HG02840 (cell line): ENCODE data around the gene PMP22.
"Not testable (repeated sequence)": the region's sequence is repeated elsewhere in the genome, so short reads cannot be mapped to it uniquely, and the experiment has no call there.

Experiments used
- ATAC-seq: cut with Tn5 transposase; IDR thresholded peaks from one replicate; pipeline ENCODE4 v1.9.1; 2021; ENCODE audit warnings: mild to moderate bottlenecking, moderate library complexity, moderate number of reproducible peaks; ENCODE audit not compliant: unreplicated experiment, low FRiP score

The PMP22 gene

DNA sequence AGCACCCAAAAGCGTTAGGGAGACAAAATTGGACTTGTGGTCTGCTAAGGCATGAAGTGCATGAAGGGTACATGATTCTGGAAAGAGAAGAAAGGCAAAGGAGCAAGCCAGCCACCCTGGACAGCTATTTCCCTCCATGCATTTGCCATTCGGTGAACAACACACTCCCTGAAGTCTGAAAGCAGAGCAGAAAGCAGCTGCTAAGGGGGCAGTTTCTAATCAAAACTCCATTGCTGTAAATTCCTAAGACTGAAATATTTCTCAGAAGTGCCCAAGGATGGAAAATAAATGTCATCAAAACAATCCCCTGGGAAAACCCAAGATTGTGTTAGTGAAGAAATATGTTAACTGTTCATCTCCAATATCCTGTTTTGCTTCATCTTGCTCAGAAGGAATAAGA, 44.3 kb downstream of the PMP22 start:
- no peak for ATAC-seq

DNA sequence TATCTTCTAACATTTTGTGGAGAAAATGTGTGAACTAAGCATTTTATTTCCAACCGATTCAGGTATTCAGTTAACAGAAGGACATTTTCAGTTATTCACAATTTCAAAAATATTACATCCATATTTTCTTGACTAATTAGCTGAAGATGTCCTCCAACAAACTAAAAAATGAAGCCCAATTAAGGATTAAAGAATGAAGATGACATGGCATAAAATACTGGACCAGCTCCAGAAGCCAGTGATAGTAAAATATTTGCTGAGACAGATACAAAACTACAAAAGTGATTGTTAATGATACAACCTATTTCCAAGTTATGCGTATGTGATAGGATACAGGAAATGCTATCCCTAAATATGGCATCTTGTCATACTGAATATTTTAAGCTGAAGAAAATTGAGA, 48.6 kb downstream of the PMP22 start:
- no peak for ATAC-seq

DNA sequence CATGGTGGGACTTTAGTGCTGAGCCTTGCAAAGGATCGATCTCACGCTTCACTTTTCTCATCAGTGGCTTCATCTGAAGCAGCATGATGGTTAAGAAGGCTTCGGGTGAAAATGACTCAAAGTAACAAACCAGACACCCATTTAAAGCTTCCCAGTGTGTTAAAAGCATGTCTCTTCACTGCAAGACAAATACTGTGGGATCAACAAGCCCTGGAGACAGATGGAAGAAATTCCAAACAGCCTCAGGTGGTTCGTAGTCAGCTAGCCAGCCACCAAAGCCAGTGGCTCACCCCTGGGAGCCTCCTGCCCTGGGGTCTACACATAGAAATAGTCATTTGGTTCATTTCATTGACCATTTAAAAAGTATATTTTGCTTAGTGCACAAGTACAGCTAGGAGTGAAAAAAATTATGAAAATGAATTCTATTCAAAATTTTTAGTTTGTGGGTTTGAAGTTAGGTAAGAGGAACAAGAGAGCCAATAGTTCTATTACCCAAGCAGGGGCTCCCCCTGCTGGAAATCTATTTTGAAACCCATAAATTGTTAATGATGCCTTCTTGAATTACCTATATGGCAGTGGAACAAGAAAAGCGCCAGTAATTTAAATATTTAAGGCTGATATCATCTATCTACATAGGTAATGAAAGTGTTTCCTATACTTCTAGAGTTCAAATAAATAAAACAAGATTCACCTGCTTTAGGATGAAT, 51.6 kb downstream of the PMP22 start:
- no peak for ATAC-seq

DNA sequence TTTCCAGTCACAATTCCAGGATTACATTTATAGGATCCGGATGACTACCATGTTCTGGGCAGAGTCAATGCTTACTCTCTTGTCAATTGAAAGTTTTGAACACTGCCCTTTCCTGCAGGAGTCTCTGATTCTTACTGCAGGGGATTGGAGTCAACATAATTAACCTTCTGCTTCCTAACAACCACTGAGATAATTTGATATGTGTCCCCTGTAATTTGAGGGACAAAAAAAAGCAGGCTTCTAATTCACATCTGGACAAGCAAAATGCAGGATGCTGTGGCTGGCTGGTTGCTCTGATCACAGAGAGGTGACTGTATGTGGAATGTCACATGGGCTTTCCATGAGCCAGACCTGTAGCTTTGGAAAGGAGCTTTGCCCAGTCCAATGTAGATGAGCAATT, 54.9 kb downstream of the PMP22 start:
- no peak for ATAC-seq

DNA sequence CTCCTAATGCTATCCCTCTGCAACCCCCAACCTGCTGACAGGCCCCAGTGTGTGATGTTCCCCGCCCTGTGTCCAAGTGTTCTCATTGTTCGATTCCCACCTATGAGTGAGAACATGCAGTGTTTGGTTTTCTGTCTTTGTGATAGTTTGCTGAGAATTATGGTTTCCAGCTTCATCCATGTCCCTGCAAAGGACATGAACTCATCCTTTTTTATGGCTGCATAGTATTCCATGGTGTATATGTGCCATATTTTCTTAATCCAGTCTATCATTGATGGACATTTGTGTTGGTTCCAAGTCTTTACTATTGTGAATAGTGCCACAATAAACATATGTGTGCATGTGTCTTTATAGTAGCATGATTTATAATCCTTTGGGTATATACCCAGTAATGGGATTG, 62.1 kb downstream of the PMP22 start:
- not testable (repeated sequence) for ATAC-seq

DNA sequence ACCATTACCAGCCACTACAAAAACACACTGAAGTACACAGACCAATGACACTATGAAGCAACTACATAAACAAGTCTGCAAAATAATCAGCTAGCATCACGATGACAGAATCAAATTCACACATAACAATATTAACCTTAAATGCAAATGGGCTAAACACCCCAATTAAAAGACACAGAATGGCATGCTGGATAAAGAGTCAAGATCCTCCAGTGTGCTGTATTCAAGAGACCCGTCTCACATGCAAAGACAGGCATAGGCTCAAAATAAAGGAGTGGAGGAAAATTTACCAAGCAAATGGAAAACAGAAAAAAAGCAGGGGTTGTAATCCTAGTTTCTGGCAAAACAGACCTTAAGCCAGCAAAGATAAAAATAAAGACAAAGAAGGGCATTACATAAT, 64.6 kb downstream of the PMP22 start:
- ATAC-seq: not testable (repeated sequence)

DNA sequence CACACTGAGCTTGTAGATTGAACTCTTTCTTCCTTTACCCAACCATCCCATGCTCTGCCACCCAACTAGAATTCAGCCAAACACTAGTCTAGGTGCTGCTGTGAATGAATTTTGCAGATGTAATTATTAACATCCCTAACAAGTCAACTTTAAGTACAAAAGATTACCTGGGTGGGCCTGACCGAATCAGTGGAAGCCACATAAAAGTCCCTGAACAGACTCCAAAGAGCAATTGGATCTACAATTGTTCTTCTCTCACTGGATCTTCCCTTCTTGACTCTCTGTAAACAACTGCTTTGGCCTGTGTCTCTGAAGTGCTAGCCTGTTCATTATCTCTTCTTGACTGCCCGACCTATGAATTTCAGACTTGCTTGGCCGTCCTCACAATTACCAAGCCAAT, 67.9 kb downstream of the PMP22 start:
- no peak for ATAC-seq

DNA sequence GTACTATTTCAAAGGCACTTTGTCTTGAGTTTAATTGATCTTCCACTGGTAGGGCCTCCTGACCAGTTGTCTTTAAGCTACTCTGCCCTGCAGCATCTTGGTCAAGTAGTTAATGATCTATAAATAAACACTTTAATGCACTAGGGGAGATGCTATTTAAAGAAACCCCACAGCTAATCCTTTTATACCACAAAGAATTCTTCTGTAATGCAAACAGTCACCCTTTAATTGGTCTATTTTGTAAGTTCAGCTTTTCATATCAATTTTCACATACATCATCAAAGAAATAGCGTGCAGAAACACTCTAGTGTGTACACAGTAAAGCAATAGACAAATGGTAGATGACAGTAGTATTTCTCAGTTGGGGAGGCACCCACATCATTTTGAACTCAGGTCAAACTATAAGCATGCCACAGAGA, 70.3 kb downstream of the PMP22 start:
- no peak for ATAC-seq

DNA sequence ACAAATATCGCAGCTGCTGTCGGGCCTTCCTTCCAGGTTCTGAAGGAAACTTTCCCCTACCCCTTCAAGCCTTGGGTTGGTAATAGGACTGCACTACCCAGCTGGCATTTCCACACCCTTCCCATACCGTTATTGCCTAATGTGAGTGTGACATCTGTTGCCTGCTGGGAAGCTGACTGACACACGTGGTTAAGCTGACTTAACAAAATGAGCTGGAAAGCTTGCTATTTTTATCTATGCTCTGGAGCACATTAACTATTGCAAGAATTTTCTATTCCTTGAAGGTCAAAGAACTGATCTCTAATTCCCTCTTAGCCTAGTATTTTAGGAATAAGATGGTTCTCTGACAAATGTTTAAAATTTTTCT, 79.5 kb downstream of the PMP22 start:
- no peak for ATAC-seq

DNA sequence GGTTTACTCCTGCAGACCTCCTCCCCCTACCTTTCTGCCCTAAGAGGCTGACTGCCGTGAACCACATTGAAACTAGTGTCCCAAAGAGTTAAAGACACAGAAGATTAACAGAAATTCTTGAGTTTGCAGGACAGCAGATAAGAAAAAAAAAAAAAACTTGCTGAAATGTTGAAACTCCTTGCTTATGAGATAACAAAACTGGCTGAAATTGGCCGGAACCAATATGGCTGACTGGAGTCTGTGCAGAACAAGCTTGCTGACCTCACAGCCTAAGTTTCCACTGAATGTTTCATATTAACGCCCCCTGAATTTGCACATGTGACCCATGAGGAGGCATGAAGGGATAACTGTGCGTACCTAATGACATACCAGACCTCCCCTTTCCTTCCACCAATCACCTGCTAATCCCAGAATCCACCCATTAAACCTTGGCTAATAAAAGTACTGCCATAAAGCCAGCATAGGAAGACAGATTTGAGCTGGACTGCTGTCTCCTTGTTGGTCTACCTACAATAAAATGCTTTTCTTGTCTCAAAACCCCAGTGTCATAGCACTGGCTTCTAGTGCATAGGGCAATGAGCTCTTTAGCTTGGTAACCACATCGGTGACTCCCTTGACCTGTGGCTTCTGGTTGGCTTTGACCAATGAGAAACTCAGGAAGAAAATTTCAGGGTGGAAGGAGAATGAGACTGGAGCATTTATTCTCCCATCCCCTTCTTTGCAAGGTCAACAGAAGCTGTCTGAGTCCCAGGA, 80.1 kb downstream of the PMP22 start:
- ATAC-seq: no peak

DNA sequence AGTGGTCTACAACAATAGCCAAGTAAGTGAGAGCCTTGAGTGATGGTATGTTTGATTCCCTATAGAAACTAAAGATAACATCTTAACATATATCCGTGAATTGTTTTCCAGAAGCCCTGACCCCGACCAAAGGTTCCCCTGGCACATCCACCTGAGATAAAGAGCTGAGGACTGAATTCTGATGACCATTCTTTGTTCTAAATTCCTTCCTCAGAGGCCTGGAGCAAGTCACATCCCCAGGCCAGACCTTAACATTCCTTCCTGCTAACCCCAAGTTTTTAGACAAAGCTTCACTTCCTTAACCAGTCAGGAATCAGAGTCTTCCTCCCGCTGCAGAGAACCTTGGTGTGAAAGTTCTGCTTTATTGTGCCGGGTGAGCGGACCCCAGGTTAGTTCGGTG, 83.3 kb downstream of the PMP22 start:
- ATAC-seq: no peak

DNA sequence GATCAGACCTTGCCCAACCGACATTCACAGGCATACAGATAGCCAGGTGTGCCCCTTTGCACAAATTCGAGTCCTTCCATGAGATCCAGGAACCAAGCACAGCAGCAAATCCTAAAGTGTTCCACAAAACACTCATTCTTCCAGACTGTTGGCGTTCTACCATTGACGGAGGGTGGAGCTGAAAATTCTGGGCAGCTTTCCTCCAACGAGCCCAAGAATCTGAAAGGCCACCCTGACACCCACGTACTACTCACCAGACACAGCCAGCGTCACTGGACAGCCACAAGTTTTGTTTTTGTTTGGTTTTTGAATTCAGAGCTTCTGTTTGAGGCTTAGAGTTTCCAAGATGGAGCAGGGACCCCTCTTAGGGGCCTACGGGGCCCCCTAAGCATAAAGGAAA, 83.8 kb downstream of the PMP22 start:
- no peak for ATAC-seq

DNA sequence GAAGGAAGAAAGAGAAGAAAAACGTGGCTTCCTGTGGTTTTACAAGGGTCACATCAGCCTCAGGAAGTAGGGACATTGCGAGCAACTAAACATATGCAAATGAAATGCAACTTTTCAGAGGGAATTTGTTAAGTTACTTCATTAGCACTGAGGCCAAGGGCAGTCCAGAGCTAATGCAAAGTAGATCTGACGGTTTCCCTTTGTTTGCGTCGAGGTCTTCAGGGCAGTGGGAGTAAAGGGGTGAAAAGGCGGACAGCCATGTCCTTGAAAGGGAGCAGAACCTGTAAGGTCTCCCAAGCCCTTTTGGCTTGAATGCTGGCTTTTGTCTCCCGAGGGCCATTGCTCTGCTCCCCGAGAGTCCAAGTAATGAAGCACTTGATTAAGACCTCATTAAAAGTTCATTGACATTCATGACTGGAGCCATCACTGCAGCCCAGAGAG, 85.0 kb downstream of the PMP22 start:
- no peak for ATAC-seq
